Measurements from ENCODE around the gene PSMD1. TPM values are rescaled to one million over a fixed set of nuclear protein-coding genes. Genes with fewer than 3 reads are reported as not detected.
"Not testable (repeated sequence)": the region's sequence is repeated elsewhere in the genome, so short reads cannot be mapped to it uniquely, and the experiment has no call there.

The PSMD1 gene
- polyA plus RNA-seq (ENCODE audit: insufficient read length), result 79.0 TPM

GRCh38 chr2:231056453-231057416 lies at the start of gene PSMD1:
Gene PSMD1, plus strand, starts transcription at chr2:231056867. Its CDS starts 159 bp downstream, at chr2:231057026.
- peak; percentile 90 for DNase-seq (ENCODE audit: low read depth)

- no peak for DNase-seq (ENCODE audit: low read depth)
Observed at GRCh38 chr2:231007286-231008098, 49.2 kb upstream of the PSMD1 start.

- DNase-seq (ENCODE audit: low read depth), result no peak
Observed at GRCh38 chr2:231008131-231008530, 48.5 kb upstream of the PSMD1 start.

- no peak for DNase-seq (ENCODE audit: low read depth)
Observed at GRCh38 chr2:231009236-231009919, 47.3 kb upstream of the PSMD1 start.

- no peak for DNase-seq (ENCODE audit: low read depth)
Observed at GRCh38 chr2:231010201-231010730, 46.4 kb upstream of the PSMD1 start.

- DNase-seq (ENCODE audit: low read depth), result no peak
Observed at GRCh38 chr2:231011526-231011925, 45.1 kb upstream of the PSMD1 start.

- no peak for DNase-seq (ENCODE audit: low read depth)
Observed at GRCh38 chr2:231012463-231012862, 44.2 kb upstream of the PSMD1 start.

GRCh38 chr2:231013820-231014219 lies 42.8 kb upstream of the PSMD1 start:
- no peak for DNase-seq (ENCODE audit: low read depth)

GRCh38 chr2:231015478-231015877 lies 41.2 kb upstream of the PSMD1 start:
- DNase-seq (ENCODE audit: low read depth), result no peak

GRCh38 chr2:231015926-231016325 lies 40.7 kb upstream of the PSMD1 start:
- DNase-seq (ENCODE audit: low read depth), result no peak

GRCh38 chr2:231016566-231017230 lies 40.0 kb upstream of the PSMD1 start:
- DNase-seq (ENCODE audit: low read depth), result no peak

- no peak for DNase-seq (ENCODE audit: low read depth)
Observed at GRCh38 chr2:231017231-231017598, 39.5 kb upstream of the PSMD1 start.

GRCh38 chr2:231018184-231018583 lies 38.5 kb upstream of the PSMD1 start:
- DNase-seq (ENCODE audit: low read depth), result no peak

GRCh38 chr2:231025059-231025458 lies 31.6 kb upstream of the PSMD1 start:
- DNase-seq (ENCODE audit: low read depth), result not testable (repeated sequence)

GRCh38 chr2:231028889-231029288 lies 27.8 kb upstream of the PSMD1 start:
- no peak for DNase-seq (ENCODE audit: low read depth)

- DNase-seq (ENCODE audit: low read depth), result no peak
Observed at GRCh38 chr2:231029563-231029962, 27.1 kb upstream of the PSMD1 start.

- DNase-seq (ENCODE audit: low read depth), result no peak
Observed at GRCh38 chr2:231030725-231031124, 25.9 kb upstream of the PSMD1 start.

GRCh38 chr2:231032575-231033140 lies 24.0 kb upstream of the PSMD1 start:
- DNase-seq (ENCODE audit: low read depth), result no peak

GRCh38 chr2:231033147-231034132 lies 23.2 kb upstream of the PSMD1 start:
- DNase-seq (ENCODE audit: low read depth), result no peak

Measured in forelimb muscle (tissue), 1 donor.